GM21528 (cell line): Measurements from ENCODE around the gene TOMM7.
"Not testable (repeated sequence)": the region's sequence is repeated elsewhere in the genome, so short reads cannot be mapped to it uniquely, and the experiment has no call there.

Source experiments
- ATAC-seq: cut with Tn5 transposase; IDR thresholded peaks from one replicate; pipeline ENCODE4 v1.9.1; 2021; ENCODE audit warnings: mild to moderate bottlenecking, moderate library complexity; ENCODE audit not compliant: unreplicated experiment, low FRiP score

TOMM7 gene

DNA sequence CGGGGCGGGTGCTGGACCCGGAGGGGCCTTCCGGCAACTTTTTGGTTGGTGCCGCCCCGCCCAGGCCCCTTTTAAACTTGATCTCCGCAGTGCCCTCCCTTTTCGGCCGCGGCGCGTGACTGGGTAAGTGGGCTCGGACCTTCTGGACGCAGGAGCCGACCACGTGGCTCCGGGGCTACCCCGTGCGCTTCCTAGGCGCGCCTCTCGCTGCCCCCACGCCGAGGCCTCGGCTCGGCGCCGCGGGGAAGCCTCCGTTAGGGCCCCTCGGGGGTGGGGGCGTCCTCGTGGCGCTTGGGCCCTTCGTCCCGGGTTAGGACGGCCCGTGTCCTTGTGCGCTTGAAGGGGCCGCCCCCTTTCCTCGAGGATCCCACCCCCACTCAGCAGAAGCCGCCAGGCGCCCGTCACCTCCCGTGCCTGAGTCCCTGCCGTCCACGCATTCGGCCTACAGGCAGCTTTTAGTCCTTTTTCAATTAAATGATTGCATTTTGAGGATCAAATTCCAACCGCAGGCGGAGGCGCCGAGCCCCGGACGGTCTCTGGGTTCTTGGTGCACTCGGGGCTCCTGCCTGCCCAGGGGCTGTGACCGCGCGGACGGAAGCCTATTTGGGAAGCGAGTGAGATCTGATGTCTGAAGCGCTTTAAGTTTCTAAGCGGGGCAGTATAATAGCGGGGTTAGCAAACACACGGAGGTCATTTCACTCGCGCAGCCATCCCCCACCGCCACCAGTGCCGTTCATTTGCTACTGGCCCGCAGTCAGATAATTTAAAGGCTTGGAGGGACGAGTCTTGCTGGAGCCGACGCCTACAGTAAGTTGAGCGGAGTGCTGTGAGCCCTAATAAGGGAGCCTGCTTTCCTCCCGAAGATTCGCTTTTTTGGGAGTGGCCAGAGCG is 31.8 kb upstream of the TOMM7 start:
- ATAC-seq = peak; percentile 84

DNA sequence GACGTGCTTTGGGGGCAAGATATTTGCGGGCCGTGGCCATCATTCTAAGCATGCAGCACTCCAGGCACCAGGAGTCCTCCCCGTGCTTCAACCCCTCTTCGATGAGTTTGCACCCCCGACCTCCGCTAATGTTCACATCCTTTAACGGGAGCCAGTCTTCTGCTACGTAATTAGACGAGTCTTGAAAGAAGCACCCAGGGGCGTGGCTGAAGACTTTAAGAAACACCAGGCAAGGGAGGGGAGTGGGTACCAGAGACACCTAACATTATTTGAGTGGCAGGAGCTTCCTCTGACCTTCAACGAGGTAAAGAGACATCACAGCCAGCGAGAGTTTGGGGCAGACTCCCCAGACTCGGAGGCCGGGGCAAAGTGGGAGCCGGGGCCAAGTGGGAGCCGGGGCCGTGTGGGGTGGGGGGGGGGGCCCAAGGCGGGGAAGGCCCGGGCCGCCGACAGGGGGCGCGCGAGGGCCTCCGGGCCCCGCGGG is 31.1 kb upstream of the TOMM7 start:
- ATAC-seq = peak; percentile 18

DNA sequence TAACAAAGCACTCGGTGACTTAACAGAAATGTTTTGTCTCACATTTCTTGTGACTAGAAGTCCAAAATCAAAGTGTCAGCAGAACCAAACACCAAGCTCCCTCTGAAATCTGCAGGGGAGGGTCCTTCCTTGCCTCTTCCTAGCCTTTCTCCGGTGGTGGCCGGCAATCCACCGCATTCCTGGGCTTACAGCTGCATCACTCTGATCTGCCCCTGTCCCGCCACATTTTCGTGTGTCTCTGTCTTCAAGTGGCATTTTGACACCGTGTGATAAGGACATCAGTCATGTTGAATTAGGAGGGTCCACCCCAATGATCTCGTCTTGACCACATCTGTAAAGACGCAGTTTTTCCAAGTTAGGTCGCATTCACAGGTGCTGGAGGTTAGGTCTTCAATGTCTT is 30.5 kb upstream of the TOMM7 start:
- no peak for ATAC-seq

DNA sequence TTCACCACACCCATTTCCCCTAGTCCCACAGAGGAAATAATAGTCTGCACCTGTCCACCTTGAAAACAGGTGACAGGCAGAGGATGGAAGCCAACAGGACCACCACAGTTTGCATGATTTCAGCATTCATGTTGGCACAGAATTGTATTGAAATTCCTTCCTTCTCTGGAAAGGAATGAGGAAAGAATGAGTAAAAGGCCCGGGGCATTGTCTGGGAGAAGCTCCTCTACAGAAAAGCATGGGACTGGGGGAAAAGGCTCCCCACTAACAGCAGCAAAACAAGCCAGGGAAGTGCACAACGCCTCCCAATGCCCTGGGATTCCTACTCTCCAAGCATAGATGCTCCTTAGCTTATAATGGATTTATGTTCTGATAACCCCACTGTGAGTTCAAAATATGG is 28.5 kb upstream of the TOMM7 start:
- ATAC-seq = no peak

DNA sequence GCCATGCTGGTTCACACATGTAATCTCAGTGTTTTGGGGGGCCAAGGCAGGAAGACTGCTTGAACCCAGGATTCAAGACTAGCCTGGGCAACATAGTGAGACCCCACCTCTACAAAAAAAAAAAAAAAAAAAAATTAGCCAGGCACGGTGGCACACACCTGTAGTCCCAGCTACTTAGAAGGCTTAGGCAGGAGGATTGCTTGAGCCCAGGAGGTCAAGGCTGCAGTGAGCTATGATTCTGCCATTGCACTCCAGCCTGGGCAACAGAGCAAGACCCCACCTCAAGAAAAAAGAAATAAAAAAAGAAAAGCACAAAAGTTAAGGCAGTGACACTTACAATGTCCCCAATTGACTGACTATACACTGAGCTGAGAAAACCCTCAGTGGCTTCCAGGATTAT is 27.7 kb upstream of the TOMM7 start:
- not testable (repeated sequence) for ATAC-seq

DNA sequence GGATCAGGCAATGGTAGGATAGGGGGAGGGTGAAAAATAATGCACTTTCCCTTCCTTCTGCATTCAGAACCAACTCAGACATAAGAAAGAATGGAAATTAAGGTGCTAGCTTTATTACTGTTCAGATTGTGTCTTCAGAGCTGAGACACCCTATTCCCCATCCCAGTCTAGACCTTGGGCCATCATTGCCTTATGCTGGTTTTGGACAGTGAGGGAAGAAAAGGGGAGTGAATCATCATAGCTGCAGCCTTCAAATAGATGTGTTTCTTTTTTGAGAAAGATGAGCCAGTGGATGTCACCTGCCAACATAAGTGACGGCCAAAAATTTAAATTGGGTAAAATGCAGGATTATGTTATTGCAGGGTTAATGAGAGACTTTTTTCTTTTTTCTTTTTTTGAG is 27.0 kb upstream of the TOMM7 start:
- no peak for ATAC-seq

DNA sequence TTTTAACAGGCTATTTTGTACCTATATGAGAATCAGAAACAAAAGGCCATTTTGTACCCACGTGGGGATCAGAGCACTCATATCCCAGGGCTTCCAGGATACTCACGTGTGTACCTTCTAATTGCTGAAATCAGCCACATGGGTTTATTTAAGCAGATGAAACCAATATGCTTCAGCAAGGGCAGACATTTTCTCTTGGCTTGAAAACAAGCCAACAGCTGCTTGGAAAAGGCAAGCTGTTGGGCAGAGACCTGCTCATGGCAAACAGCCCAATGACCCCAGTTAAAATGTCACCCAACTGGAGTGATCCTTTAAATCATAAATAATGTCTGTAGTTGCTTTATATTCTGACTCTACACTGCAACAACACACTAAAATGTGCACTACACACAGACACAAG is 26.5 kb upstream of the TOMM7 start:
- no peak for ATAC-seq

DNA sequence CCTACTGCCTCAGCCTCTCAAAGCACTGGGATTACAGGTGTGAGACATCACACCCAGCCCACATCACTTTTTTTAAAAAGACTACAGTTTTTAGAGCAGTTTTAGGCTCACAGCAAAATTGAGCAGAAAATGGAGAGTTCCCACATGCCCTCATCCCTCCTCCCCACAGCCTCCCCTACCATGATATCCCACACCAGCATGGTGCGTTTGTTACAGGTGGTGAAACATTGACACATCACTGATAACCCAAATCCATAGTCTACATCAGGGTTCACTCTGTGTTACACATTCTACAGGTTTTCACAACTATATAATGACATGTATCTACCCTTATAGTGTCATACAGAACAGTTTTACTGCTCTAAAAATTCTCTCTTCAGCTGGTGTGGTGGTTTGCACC is 24.3 kb upstream of the TOMM7 start:
- ATAC-seq = no peak

DNA sequence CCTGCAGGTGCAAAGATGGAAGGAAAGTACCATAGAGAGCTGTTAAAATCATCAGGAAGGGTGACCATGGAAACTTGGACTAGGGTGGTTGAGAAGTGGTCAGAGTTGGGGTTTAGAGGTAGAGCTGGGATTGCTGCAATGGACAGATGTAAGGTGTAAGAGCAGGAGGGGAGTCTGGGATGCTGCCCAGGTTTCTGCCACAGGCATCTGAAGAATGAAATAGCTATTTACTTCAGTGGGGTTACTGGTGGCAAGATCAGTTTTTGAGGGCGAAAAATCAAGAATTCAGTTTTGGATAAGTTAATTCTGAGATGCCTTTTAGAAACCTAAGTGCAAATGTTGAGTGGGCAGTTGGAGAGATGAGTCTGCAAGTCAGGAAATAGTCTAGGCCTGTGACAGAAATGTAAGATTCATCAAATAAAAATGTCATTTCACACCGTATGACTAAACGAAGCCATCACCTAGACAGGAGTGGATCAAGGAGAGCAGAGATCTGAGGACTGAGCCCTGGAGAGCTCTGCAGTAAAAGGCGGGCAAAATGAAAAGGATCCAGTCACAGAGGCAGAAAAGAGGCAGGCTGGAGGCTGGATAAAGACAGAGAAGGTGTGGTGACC is 22.7 kb upstream of the TOMM7 start:
- ATAC-seq = no peak

DNA sequence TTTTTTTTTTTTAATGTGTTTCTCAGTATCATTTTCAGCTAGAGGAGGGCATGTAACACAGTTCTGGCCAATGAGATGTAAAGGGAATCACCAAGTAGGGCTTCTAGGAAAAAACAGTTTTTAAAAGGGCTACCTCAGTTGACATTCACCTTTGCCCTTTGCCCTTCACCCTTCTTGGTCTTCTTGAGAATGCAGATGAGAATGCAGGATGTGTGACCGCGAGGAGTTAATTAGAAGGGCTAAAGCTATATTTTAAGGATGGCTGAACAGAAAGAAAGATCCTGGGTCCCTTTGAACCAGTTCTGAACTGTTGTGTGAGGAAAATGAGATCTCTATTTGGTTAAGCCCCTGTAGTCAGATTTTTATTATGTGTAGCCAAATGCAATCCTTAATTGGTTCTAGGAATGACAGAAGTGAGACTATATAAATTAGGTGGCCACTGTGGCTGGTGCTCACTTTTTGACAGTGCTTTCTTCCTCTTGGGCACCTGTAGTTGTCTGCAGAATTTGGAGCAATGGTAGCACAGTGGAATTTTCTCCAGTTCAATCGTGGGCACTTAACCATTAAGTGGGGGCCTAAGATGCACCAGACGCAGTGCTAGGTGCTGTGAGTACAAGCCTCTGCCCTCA is 21.1 kb upstream of the TOMM7 start:
- no peak for ATAC-seq

DNA sequence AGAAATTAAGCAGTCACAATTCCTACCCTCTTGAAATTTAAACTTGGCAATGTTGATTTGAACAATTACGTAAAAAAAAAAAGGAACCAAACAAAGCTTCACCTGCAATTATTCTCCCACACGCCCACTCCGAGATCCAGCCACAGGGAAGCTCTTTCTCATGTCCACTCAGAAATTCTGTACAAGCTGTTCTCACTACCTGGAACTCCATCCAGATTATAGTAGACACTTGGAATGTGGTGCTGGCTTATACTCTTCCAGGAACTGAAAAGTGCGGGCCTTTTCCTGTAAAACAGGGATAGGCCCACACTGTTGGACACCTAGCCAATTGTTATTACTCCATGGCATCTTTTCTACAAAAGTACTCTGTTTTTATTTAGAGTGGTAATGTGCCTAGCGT is 20.3 kb upstream of the TOMM7 start:
- ATAC-seq = no peak

DNA sequence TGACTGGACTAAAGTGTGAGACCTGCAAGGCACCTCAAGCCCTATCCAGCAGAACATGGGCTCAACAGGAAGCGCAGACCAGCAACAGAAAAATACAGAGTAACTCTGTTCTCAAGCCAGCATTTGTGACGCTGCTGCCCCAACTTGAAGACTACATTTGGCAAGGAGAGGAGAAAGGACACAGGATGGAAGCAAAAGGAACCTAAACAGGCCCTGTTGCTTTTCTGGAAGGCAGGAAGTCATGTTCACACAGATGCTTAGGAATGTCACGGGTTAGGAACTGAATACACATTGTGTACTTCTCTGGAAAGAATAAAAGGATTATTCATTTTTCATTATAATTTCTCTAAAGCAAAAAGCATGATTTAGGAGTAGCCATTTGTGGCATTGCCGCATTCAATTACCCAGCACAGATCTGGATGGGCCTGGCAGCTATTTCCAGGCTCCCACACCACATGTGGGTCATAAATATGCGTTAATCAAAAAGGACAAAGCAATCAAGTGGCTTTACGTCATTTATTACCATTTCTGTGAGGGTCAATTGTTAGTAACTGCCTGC is 19.8 kb upstream of the TOMM7 start:
- ATAC-seq = no peak

DNA sequence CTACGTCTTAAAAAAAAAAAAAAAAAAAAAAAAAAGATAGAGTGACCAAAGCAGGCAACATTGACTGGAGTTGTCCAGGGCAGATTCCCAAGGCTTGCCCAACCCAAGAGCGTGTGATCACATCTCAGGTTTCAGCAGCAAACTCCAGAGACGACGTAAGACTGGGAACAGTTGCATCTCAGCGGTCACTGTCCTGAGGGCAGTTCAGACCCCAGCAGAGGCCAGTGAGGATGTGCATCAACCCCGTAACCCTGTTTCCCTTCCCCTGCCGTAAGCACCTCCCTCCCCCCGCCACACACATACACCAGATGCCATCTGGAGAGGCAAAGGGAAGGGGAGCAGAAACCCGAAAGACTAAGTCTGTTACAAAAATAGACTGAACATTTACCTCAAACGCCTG is 19.3 kb upstream of the TOMM7 start:
- no peak for ATAC-seq

DNA sequence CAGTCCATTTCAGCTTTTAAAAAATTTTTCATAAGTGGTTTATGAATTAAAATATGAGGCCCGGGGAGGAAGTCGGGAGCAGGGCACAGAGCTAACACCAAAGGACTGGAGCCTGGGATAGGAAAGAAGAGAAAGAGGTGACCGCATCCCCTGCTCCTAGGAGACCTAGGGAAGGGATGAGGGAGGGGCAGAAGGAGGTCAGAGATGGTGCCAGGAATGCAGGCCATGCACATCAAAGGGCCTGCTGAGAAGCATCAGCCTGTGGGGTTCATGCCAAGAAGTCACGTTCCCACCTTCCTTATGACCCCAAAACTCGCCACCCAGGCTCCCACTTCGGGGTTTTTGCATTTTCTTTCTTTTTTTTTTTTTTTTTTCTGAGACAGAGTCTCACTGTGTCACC is 14.7 kb upstream of the TOMM7 start:
- no peak for ATAC-seq

DNA sequence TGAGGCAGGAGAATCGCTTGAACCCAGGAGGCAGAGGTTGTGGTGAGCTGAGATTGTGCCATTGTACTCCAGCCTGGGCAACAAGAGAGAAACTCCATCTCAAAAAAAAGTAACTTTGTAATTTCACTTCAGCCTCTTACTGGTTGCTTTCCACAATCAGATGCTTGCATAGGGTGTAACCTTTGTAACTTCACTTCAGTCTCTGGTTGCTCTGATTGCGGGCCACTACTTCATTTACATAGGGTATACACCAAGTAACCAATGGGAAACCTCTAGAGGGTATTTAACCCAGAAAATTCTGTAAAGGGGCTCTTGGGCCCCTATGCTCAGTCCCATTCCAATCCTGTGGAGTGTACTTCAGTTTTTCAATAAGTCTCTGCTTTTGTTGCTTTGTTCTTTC is 13.9 kb upstream of the TOMM7 start:
- not testable (repeated sequence) for ATAC-seq

DNA sequence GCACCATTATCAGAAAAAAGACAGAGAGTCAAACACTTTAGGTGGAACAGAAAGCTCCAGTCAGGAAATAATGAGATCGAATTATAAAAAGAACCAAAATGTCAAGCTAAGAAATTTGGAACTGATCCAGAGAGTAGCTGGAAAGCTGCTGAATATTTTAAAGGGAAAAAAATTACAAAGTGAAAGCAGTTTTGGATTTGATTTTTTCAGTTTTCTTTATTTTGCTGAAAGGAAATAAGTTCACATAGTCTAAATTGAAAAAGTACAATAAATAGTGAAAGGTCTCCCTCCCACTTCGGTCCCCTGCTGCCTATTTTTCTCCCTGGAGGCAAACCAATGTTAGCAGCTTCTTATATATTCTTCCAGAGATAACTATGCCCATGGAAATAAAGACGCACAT is 11.3 kb upstream of the TOMM7 start:
- ATAC-seq = no peak

DNA sequence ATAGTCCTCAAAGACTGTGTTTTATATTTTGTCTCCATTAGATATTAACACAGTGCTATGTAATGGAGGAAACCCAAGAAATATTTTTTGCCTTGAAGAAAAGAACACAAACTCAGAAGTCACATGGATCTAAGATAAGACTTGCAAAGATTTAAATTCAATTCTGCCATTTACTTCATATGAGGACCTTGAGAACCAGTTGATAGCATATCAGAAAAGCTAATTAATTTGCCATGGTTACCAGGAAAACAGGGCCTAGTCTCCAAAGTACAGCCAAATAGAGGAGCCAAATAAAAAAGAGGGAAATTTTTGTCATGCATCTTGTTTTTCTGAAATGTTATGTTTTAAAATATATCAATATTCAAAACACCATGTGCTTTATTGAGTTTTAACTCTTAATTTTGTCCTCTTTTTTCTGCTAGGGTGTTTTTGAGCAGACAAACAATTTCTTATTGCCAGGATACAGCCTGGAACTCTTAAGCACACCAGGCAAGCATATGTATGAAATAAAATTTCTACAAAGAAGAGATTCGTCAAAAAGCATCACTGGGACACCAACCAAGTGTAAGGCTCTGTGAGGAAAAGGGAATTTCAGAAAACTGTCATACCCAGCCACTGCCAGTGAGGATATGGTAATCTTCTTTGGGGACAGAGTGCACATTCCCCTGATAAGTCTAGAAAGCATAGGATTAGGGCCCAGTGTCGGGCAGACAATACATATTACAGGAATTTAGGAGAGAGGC is 10.6 kb upstream of the TOMM7 start:
- no peak for ATAC-seq

DNA sequence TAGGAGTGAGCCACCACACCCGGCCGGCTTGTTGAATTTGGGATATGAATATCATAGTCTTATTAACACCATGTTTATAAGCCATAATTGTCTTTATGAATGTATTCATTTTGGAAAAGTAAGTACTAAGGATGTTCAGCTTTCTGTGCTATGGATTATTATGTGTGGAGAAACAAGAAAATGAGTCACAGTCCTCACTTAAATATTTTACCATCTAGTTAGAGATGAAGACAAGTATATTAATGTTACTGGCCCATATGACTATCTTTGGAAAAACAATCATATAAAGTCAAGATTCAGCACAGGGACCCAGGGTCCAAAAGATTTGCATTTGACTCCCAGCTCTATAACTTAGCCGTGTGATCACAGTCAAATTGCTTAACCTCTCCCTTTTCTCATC is 9.8 kb upstream of the TOMM7 start:
- ATAC-seq = no peak

DNA sequence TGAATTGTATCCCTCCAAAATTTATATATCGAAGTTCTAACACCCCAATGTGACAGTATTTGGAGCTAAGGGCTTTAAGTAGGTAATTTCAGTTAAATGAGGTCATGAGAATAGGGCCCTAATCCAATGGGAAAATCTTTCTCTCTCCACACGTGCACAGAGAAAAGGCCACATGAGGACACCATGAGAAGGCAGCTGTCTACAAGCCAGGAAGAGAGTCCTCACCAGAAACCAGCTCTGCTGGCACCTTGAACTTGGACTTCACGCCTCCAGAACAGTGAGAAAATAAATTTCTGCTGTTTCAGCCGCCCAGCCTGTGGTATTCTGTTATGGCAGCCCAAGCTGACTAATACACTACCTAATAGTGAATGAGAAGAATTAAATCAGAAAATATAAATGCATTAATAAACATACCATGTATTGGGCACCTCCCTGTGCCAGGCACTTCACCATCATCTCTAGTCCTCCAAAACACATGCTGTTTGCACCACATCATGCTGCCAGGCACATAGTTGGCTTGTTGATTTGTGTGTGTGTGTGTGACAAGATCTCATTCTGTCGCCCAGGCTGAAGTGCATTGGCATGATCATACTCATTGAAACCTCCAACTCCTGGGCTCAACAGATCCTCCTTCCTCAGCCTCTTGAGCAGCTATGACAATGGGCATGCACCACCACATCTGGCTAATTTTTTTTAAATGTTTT is 9.1 kb upstream of the TOMM7 start:
- no peak for ATAC-seq

DNA sequence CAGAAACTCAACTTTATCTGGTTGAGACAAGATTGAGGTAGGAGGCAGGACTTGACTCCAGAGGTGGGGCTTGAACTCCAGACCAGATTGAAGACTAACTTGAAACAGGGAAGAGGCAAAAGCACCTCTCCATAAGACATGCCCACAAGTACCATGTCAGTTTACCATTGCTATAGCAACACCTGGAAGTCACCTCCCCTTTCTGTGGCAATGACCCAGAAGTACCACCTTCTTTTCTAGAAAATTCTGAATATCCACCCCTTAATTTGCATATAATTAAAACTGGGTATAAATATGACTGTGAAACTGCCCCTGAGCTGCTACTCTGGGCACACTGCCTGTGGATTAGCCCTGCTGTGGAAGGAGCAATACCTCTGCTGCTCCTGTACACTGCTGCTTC is 4.9 kb upstream of the TOMM7 start:
- ATAC-seq = no peak
